ENCODE measurements around the gene RBBP7. TPM values are rescaled to one million over a fixed set of nuclear protein-coding genes. Genes with fewer than 3 reads are reported as not detected.

RBBP7 gene
- total and polyA plus RNA-seq, 10 of the 15 experiments (the other 5 are each of a cell fraction or from before 2014, with no cell fraction given) = 95.3 to 277 (median 194) TPM

DNA sequence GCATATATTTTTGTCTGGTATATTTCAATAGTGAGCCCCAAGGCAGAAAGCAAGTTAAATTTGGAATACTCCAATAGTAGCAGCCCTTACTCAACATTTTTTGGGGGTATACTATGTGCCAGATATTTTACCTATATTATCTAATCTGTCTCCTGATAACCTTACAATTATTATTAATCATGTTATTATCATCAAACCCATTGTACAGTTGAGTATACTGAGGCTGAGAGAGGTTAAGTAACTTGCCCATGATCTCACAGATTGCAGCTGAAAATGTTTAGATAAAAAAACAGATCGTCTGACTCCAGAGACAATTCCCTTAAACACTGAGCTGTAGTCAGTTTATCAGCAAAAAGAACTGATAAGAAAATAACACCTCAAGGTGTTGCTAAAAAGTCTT is 6.5 kb upstream of the RBBP7 start (continued):
- TF ChIP-seq, protein P1, sequence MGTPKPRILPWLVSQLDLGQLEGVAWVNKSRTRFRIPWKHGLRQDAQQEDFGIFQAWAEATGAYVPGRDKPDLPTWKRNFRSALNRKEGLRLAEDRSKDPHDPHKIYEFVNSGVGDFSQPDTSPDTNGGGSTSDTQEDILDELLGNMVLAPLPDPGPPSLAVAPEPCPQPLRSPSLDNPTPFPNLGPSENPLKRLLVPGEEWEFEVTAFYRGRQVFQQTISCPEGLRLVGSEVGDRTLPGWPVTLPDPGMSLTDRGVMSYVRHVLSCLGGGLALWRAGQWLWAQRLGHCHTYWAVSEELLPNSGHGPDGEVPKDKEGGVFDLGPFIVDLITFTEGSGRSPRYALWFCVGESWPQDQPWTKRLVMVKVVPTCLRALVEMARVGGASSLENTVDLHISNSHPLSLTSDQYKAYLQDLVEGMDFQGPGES (IDR thresholded peaks at IDR 0.05) = no peak
- no peak for TF ChIP-seq RB1 (IDR thresholded peaks at IDR 0.05; ENCODE audit: borderline replicate concordance)
- no peak for TF ChIP-seq ZNF217 (IDR thresholded peaks at IDR 0.05)
- TF ChIP-seq CBFB (IDR thresholded peaks at IDR 0.05; ENCODE audit: low read depth) = no peak
- TF ChIP-seq, protein P2, sequence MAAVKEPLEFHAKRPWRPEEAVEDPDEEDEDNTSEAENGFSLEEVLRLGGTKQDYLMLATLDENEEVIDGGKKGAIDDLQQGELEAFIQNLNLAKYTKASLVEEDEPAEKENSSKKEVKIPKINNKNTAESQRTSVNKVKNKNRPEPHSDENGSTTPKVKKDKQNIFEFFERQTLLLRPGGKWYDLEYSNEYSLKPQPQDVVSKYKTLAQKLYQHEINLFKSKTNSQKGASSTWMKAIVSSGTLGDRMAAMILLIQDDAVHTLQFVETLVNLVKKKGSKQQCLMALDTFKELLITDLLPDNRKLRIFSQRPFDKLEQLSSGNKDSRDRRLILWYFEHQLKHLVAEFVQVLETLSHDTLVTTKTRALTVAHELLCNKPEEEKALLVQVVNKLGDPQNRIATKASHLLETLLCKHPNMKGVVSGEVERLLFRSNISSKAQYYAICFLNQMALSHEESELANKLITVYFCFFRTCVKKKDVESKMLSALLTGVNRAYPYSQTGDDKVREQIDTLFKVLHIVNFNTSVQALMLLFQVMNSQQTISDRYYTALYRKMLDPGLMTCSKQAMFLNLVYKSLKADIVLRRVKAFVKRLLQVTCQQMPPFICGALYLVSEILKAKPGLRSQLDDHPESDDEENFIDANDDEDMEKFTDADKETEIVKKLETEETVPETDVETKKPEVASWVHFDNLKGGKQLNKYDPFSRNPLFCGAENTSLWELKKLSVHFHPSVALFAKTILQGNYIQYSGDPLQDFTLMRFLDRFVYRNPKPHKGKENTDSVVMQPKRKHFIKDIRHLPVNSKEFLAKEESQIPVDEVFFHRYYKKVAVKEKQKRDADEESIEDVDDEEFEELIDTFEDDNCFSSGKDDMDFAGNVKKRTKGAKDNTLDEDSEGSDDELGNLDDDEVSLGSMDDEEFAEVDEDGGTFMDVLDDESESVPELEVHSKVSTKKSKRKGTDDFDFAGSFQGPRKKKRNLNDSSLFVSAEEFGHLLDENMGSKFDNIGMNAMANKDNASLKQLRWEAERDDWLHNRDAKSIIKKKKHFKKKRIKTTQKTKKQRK (IDR thresholded peaks at IDR 0.05; ENCODE audit: low read depth, low read length) = no peak

DNA sequence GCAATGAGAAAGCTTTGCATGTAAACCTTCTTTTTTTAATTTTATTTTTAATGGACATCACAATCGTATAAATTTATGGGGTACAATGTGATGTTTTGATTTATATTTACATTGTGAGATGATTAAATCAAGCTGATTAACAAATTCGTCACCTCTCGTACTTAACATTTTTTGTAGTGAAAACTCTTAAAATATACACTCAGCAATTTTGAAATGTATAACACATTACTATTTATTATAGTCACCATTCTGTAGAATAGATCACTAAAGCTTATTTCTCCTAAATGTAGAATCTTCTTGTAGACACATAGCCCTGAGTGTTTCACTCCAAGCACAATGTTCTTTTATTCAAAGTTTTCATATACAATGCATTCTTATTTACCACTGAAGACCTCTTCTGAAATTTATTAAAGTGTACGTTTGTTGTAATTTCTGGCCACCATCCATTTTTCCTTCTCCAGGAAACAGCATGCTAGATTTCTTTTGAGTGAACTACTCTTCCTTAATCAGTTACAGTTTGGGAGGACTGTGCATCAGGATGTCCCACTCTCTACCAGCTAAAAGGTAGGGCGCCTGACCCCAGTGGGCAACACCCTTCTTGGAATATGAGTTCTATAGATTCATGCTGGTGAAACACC is 4.4 kb upstream of the RBBP7 start:
- FAIRE-seq = no peak
- ChIA-PET CTCF (interaction anchor here (1.3 to 3.8 kb wide), 5 partner anchors 9 to 172 kb away, joined by 6 to 46 read pairs (median 8); no protein-coding TSS in a partner anchor), RAD21 (ENCODE audit: unreplicated experiment) (interaction anchor here (0.6 to 2.9 kb wide), 3 partner anchors 8 to 172 kb away, joined by 3 to 16 read pairs (median 7); no protein-coding TSS in a partner anchor), SMC1A (ENCODE audit: uncharacterized antibody, unreplicated experiment) (interaction anchor here (0.8 to 2.2 kb wide), 4 partner anchors 9 to 48 kb away, joined by 3 to 27 read pairs (median 4); no protein-coding TSS in a partner anchor), POLR2A (no interaction called here)
- DNase-seq (ENCODE audit: low read depth, low spot score) = no peak
- TF ChIP-seq SUZ12 (IDR thresholded peaks at IDR 0.05; ENCODE audit: unreplicated experiment) (no peak), NBN (IDR thresholded peaks at IDR 0.05) (no peak), POLR2AphosphoS2 (IDR thresholded peaks at IDR 0.05; ENCODE audit: low read depth, low read length) (no peak), STAT1 (conservative IDR thresholded peaks at IDR 0.05) (no peak)
- BruUV-seq (replicated peaks) = no TSS peak
- Histone ChIP-seq H3K36me3 (ENCODE audit: control insufficient read depth in 2 of 2, insufficient read depth in 2 of 2, low read length in 1 of 2) (no peaks in the 10 kb centered on the region), H4K20me1 (ENCODE audit: control insufficient read depth, insufficient read depth) (no peaks in the 10 kb centered on the region), H3K79me2 (ENCODE audit: control insufficient read depth, insufficient read depth, low read length) (peaks cover 3% of the 10 kb centered on the region; the same call in 1 of the 2 replicates), H2AFZ (ENCODE audit: control insufficient read depth, low read depth, low read length) (no peak overlapping the region), H3K27ac (ENCODE audit: control insufficient read depth, insufficient read depth) (no peak overlapping the region), H3K9me3 (replicated peaks; ENCODE audit: control insufficient read depth, insufficient read depth, low read length) (no peaks in the 10 kb centered on the region), H3K9ac (ENCODE audit: control insufficient read depth, insufficient read depth, low read length) (no peak overlapping the region), H3K27me3 (replicated peaks in 1 of 2; ENCODE audit: control insufficient read depth in 2 of 2, insufficient read depth in 2 of 2, low read length in 1 of 2) (peaks cover 0 to 6% of the 10 kb centered on the region in 2 experiments; a peak in 1 of 4 replicates), H3K4me2 (ENCODE audit: control insufficient read depth, insufficient read depth) (no peak overlapping the region), H3K4me1 (ENCODE audit: control insufficient read depth, insufficient read depth, low read length) (peaks cover 7% of the 10 kb centered on the region), H3K4me3 (no peak overlapping the region)
- WGBS (ENCODE audit: insufficient coverage, insufficient replicate concordance, low lambda C conversion rate, missing lambda C conversion rate) = 52% methylated on average over 5 of the region's 5 CpGs
- in situ Hi-C loops (cut with MboI) (no loop called here), intact Hi-C loops (cut with micrococcal nuclease; ENCODE audit: unreplicated experiment) (loop anchor here (5.0 kb wide), 1 partner anchor 87 kb away; the partner anchor contains the start of gene TXLNG)
- ATAC-seq = no peak

Measured in GM12878 (cell line).